Measurements from ENCODE around the gene DPP6. TPM values are rescaled to one million over a fixed set of nuclear protein-coding genes. Genes with fewer than 3 reads are reported as not detected.

DPP6 gene
- total RNA-seq, 4 donors from 2014 or later = 1.5 to 2.9 TPM; not detected in 2

- Histone ChIP-seq H3K4me1 (no peaks in the 10 kb centered on the region), H3K36me3 (no peaks in the 10 kb centered on the region)
Observed at GRCh38 chr7:154519229-154519628, 467.0 kb downstream of the DPP6 start.

DNA sequence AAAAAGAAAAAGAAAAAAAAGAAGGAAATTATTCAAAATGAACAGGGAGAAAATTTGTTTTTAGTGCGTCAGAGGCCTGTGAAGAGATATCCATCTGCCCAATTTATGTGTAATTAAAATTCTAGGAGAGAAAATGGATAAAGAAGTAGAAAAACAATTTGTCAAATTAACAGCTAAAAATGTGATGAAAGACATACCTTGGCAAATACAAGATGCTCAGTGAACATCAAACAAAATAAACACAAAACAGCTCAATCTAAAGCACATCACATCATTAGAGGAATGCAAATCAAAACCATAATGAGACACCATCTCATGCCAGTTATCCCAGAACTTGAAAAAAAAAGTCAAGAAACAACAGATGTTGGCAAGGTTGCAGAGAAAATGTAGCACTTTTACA is 477.9 kb downstream of the DPP6 start:
- no peaks in the 10 kb centered on the region for H3K4me1 ChIP-seq
- H3K27me3 ChIP-seq = no peaks in the 10 kb centered on the region
- H3K36me3 ChIP-seq = no peaks in the 10 kb centered on the region
- H3K9me3 ChIP-seq = no peaks in the 10 kb centered on the region
- no peak for TF ChIP-seq POLR2A (IDR thresholded peaks at IDR 0.05)
- no peak for TF ChIP-seq CTCF (IDR thresholded peaks at IDR 0.05)
- H3K27ac ChIP-seq = no peak overlapping the region
- no peak for DNase-seq
- H3K4me3 ChIP-seq = no peak overlapping the region

More at GRCh38 chr7:154519229-154519628, 467.0 kb downstream of the DPP6 start:
- TF ChIP-seq POLR2A (IDR thresholded peaks at IDR 0.05) = no peak
- no peak for TF ChIP-seq CTCF (IDR thresholded peaks at IDR 0.05)
- Histone ChIP-seq H3K4me3 (no peak overlapping the region), H3K27ac (no peak overlapping the region), H3K27me3 (no peaks in the 10 kb centered on the region), H3K9me3 (no peaks in the 10 kb centered on the region)
- DNase-seq = no peak

GRCh38 chr7:154532771-154533170 is 480.6 kb downstream of the DPP6 start:
- Histone ChIP-seq H3K9me3 (no peaks in the 10 kb centered on the region), H3K36me3 (no peaks in the 10 kb centered on the region), H3K27ac (no peak overlapping the region), H3K27me3 (no peaks in the 10 kb centered on the region), H3K4me3 (no peak overlapping the region), H3K4me1 (no peaks in the 10 kb centered on the region)
- DNase-seq = no peak
- no peak for TF ChIP-seq POLR2A (IDR thresholded peaks at IDR 0.05)
- TF ChIP-seq CTCF (IDR thresholded peaks at IDR 0.05) = no peak

- Histone ChIP-seq H3K27ac (no peak overlapping the region), H3K9me3 (peaks cover 0 to 5% (median 0%) of the 10 kb centered on the region in 4 donors), H3K36me3 (no peaks in the 10 kb centered on the region), H3K4me1 (no peaks in the 10 kb centered on the region), H3K4me3 (no peak overlapping the region), H3K27me3 (no peaks in the 10 kb centered on the region)
- DNase-seq = no peak
- TF ChIP-seq POLR2A (IDR thresholded peaks at IDR 0.05) = no peak
- TF ChIP-seq CTCF (IDR thresholded peaks at IDR 0.05) = no peak
Observed at GRCh38 chr7:154540596-154540995, 488.4 kb downstream of the DPP6 start.

DNA sequence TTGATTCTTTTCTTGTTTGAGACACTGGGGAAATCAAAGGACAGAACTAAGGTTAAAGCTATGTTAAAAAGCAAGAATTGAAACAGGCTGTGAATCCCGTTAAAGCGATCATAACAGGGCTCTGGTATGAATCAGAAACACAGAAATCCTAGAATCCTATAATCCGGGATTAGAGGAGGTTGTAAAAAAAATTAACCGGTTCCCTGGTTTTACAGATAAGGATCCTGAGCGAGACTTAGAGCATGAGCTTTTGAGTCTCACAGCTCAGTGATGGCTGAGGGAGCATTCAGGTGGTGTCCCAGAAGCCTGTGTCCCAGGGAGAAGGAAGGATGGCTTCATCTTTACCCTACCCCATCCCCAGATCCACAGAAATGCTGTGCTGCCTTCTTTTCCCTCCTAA is 489.4 kb downstream of the DPP6 start:
- Histone ChIP-seq H3K4me1 (no peaks in the 10 kb centered on the region), H3K36me3 (no peaks in the 10 kb centered on the region), H3K27me3 (no peaks in the 10 kb centered on the region), H3K27ac (no peak overlapping the region), H3K4me3 (no peak overlapping the region), H3K9me3 (peaks cover 0 to 5% (median 0%) of the 10 kb centered on the region in 4 donors)
- TF ChIP-seq POLR2A (IDR thresholded peaks at IDR 0.05) = no peak
- TF ChIP-seq CTCF (IDR thresholded peaks at IDR 0.05) = no peak
- no peak for DNase-seq

All from Peyer's patch (tissue), 4 donors.